Activated CD8-positive, alpha-beta T cell treated with anti-CD3 and anti-CD28 coated beads, Interleukin-2, amount 10 ng/mL, durations not matched to agents 7 days and 5 days (primary cell): ENCODE data around the gene RUVBL2. TPM values are rescaled to one million over a fixed set of nuclear protein-coding genes. Genes with fewer than 3 reads are reported as not detected.

Experiments used
- ATAC-seq: fragments of 150-1000 bp; cut with Tn5 transposase; one replicate; pipeline ENCODE4 v1.10.0; 2021; ENCODE audit warnings: moderate library complexity
- CTCF ChIA-PET: fragments of 350-600 bp; sonication (Branson Sonifier 250); formaldehyde crosslinking; loops from one replicate; lab custom pipeline; 2021; ENCODE audit warnings: antibody characterized with exemption; lab: Charles Lee
- POLR2A ChIA-PET: fragments of 350-600 bp; sonication (Branson Sonifier 250); formaldehyde crosslinking; loops from one replicate; lab custom pipeline; 2021; ENCODE audit warnings: antibody characterized with exemption; lab: Charles Lee
- DNase-seq: peaks from one replicate; pipeline ENCODE4 v3.0.0-alpha.2; 2020
- H3K27ac Mint-ChIP-seq: one replicate; pipeline ENCODE4 v1.8.0; 2021; ENCODE audit warnings: mild to moderate bottlenecking, mixed read lengths
- H3K27me3 Mint-ChIP-seq: one replicate; pipeline ENCODE4 v1.8.0; 2021; ENCODE audit warnings: low read depth, mixed read lengths
- H3K36me3 Mint-ChIP-seq: one replicate; pipeline ENCODE4 v1.8.0; 2021; ENCODE audit warnings: low read depth, mixed read lengths
- H3K4me1 Mint-ChIP-seq: one replicate; pipeline ENCODE4 v1.8.0; 2021; ENCODE audit warnings: low read depth, mixed read lengths
- H3K4me3 Mint-ChIP-seq: one replicate; pipeline ENCODE4 v1.8.0; 2021; ENCODE audit warnings: mild to moderate bottlenecking, mixed read lengths
- H3K9me3 Mint-ChIP-seq: one replicate; pipeline ENCODE4 v1.8.0; 2022; ENCODE audit warnings: mixed read lengths; ENCODE audit not compliant: insufficient read depth
- total RNA-seq, 2 experiments: library from RNA; stranded (reverse); gene quantifications; one replicate each; pipeline ENCODE4 v1.2.3, GENCODE V29; 2021

Gene RUVBL2
- total RNA-seq, 2 experiments from 2014 or later = 105 to 106 TPM

DNA sequence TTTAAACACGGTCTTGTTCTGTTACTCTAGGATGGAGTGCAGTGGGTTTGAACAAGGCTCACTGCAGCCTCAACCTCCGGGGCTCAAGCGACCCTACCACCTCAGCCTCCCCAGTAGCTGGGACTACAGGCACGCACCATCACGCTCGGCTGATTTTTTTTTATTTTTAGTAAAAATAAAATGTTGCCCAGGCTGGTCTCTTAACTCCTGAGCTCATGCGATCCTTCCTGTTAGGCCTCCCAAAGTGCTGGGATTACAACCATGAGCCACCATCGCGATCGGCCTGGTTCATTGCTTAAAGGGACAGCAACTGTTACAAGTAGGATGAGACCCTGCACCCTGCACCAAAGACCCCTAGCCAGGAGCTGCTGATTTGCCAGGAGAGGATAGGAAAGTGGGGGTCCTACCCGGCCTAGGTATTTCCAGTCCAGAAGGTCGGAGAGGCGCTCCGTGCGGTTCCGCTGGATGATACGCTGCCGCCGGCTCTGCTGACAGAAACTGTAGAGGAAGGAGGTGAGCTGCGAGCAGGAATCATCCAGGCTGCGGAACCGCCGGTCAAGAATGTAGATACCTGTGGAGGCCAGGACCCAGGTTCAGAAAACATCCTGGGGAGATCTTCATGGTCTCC, 23.4 kb upstream of the RUVBL2 start:
- no peak for DNase-seq
- H3K4me1 Mint-ChIP-seq = peaks cover 36% of the 10 kb centered on the region
- ChIA-PET CTCF (interaction anchor here (0.6 to 3.4 kb wide), 42 partner anchors 8 to 325 kb away, joined by 3 to 39 read pairs (median 4); partner anchors contain the start of genes BAX, CA11, DHDH and GYS1), POLR2A (interaction anchor here (0.8 to 1.2 kb wide), 7 partner anchors 8 to 171 kb away, joined by 3 to 4 read pairs (median 3); partner anchors contain the start of gene GYS1)
- no peaks in the 10 kb centered on the region for H3K27me3 Mint-ChIP-seq
- H3K9me3 Mint-ChIP-seq = no peaks in the 10 kb centered on the region
- no peak overlapping the region for H3K27ac Mint-ChIP-seq
- ATAC-seq = no peak
- H3K36me3 Mint-ChIP-seq = peaks cover 52% of the 10 kb centered on the region
- H3K4me3 Mint-ChIP-seq = no peak overlapping the region

DNA sequence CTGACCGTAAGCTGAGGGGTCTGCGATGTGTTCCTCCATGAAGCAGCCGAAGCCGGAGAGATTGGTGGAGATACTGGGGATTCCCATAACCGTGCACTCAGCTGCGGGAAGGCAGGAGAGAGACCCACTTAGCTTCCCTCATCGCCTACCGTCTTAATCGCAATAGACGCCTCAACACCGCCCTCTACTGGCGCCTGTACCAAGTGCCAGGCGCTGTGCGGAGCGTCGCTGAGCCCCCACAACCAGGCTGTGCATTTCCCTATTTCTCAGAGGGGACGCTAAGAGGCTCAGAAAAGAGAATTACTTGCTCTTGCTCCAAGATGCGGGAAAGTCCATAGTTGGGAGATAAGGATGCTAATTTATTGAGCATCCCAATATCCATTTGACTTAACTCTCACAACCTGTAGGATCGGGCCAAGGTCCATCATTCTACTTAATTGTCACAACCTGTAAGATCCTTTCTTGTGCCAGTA, 22.7 kb upstream of the RUVBL2 start:
- Mint-ChIP-seq H3K4me1 (peaks cover 31% of the 10 kb centered on the region), H3K27ac (no peak overlapping the region), H3K9me3 (no peaks in the 10 kb centered on the region), H3K36me3 (peaks cover 46% of the 10 kb centered on the region), H3K27me3 (no peaks in the 10 kb centered on the region), H3K4me3 (no peak overlapping the region)
- DNase-seq (peak; percentile 89), ATAC-seq (peak; percentile 68)
- ChIA-PET POLR2A (interaction anchor here (0.8 to 1.2 kb wide), 6 partner anchors 9 to 134 kb away, joined by 3 to 4 read pairs (median 3); partner anchors contain the start of gene GYS1), CTCF (interaction anchor here (0.6 to 3.4 kb wide), 41 partner anchors 9 to 325 kb away, joined by 3 to 39 read pairs (median 4); partner anchors contain the start of genes BAX, CA11, DHDH and GYS1)

DNA sequence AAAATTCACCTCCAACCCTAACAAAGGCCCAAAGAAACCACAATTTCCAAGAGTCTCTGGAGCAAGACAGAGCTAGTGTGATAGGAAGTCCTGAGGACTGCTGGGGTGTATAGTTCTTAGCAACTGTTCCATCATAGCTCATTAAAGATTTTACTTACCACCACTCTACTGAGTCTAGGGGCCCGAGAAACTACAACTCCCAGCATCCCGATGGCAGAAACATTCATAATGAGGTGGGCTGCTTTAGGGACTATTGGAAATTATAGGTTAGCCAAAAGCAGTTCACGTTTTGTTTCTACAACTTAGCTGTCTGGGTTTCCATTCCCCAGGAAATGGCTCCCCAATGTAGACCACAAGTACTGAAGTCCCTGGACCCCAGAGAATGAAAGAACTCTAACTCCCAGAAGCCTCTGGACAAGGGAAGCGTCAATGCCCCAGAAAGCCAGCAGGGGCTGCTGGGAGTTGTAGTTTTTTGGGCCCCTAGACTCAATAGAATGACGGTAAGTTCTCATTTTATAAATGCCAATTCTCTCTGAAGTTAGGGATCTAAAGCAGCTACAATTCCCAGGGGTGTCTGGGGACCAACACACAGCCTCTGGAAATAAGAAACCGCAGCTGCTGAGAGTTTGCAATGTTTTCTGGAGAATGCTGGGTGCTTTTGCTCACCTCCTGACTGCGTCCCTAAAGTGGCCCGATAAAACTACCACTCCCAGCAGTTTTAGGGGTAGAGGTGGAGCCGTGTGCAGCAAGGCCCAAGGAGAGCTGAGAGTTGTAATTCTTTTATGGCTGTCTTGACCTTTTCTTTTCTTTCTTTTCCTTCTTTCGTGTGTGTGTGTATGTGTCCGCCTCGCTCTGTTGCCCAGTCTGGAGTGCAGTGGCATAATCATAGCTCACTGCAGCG, 17.5 kb upstream of the RUVBL2 start:
- Mint-ChIP-seq H3K4me1 (peaks cover 15% of the 10 kb centered on the region), H3K27me3 (no peaks in the 10 kb centered on the region), H3K27ac (no peak overlapping the region), H3K9me3 (no peaks in the 10 kb centered on the region), H3K4me3 (no peak overlapping the region), H3K36me3 (peaks cover 34% of the 10 kb centered on the region)
- DNase-seq (peak; percentile 64), ATAC-seq (peak; percentile 54)
- ChIA-PET POLR2A (interaction anchor here (0.6 to 1.6 kb wide), 5 partner anchors 11 to 177 kb away, joined by 3 to 6 read pairs (median 4); partner anchors contain the start of genes FTL, GYS1, PPP1R15A and RUVBL2), CTCF (interaction anchor here (1.0 to 8.4 kb wide), 7 partner anchors 17 to 199 kb away, joined by 3 to 96 read pairs (median 4); partner anchors contain the start of genes GYS1, NUCB1 and RUVBL2)

DNA sequence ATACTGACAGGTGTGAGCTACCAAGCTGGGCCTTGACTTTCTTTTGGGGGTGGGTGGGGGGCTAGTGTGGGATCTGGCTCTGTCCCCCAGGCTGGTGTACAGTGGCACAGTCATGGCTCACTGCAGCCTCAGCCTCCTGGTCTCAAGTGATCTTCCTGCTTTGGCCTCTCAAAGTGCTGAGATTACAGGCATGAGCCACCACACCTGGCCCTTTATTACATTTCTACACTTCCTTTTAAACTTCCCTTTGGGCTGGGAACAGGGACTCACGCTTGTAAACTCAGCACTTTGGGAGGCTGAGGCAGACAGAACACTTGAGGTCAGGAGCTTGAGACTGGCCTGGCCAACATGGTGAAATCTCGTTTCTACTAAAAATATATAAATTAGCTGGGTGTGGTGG, 16.6 kb upstream of the RUVBL2 start:
- H3K27me3 Mint-ChIP-seq = no peaks in the 10 kb centered on the region
- DNase-seq = no peak
- H3K4me3 Mint-ChIP-seq = no peak overlapping the region
- H3K9me3 Mint-ChIP-seq = no peaks in the 10 kb centered on the region
- ChIA-PET POLR2A (interaction anchor here (0.6 to 1.6 kb wide), 6 partner anchors 11 to 178 kb away, joined by 3 to 6 read pairs (median 4); partner anchors contain the start of genes FTL, GYS1, PPP1R15A and RUVBL2), CTCF (interaction anchor here (1.2 to 8.4 kb wide), 4 partner anchors 16 to 200 kb away, joined by 3 to 96 read pairs (median 4); partner anchors contain the start of genes GYS1, NUCB1 and RUVBL2)
- H3K27ac Mint-ChIP-seq = no peak overlapping the region
- H3K4me1 Mint-ChIP-seq = peaks cover 15% of the 10 kb centered on the region
- no peak for ATAC-seq
- H3K36me3 Mint-ChIP-seq = peaks cover 41% of the 10 kb centered on the region

DNA sequence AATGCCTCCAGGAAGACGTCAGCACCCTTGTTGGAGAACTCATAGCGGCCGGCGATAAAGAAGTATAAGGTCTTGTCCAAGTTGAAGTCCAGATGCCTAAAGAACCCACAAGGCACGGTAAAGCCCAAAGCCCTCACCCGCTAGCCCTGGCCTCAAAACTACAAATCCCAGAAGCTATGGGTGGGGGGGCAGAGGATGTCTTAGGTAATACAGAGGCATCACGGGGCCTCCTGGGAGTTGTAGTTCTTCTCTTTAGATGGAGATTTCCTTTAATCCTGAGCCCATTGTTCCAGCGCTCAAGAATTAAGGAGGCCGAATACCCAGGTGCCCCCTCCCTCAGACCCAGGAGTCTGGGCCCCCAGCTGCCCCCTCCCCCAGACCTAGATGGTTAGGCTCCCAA, 11.4 kb upstream of the RUVBL2 start:
- Mint-ChIP-seq H3K27ac (no peak overlapping the region), H3K27me3 (no peaks in the 10 kb centered on the region), H3K4me3 (no peak overlapping the region), H3K36me3 (peaks cover 41% of the 10 kb centered on the region), H3K4me1 (peaks cover 8% of the 10 kb centered on the region), H3K9me3 (no peaks in the 10 kb centered on the region)
- DNase-seq (no peak), ATAC-seq (no peak)
- ChIA-PET POLR2A (interaction anchor here (1.5 kb wide), 1 partner anchor 11 kb away, joined by 8 read pairs; the partner anchor contains the start of genes GYS1 and RUVBL2), CTCF (interaction anchor here (1.6 to 3.5 kb wide), 2 partner anchors 11 to 15 kb away, joined by 5 to 51 read pairs; partner anchors contain the start of genes GYS1 and RUVBL2)

- H3K36me3 Mint-ChIP-seq = peaks cover 42% of the 10 kb centered on the region
- DNase-seq (no peak), ATAC-seq (no peak)
- no peaks in the 10 kb centered on the region for H3K27me3 Mint-ChIP-seq
- no peak overlapping the region for H3K27ac Mint-ChIP-seq
- H3K4me3 Mint-ChIP-seq = no peak overlapping the region
- peaks cover 10% of the 10 kb centered on the region for H3K4me1 Mint-ChIP-seq
- ChIA-PET POLR2A (no interaction called here), CTCF (no interaction called here)
- H3K9me3 Mint-ChIP-seq = no peaks in the 10 kb centered on the region
Observed at GRCh38 chr19:48985711-48986110, 8.0 kb upstream of the RUVBL2 start.

GRCh38 chr19:48986211-48986610, 7.5 kb upstream of the RUVBL2 start:
- DNase-seq (no peak), ATAC-seq (no peak)
- H3K4me1 Mint-ChIP-seq = peaks cover 15% of the 10 kb centered on the region
- no peak overlapping the region for H3K27ac Mint-ChIP-seq
- peaks cover 46% of the 10 kb centered on the region for H3K36me3 Mint-ChIP-seq
- H3K9me3 Mint-ChIP-seq = no peaks in the 10 kb centered on the region
- no peaks in the 10 kb centered on the region for H3K27me3 Mint-ChIP-seq
- CTCF ChIA-PET = interaction anchor here (0.9 to 1.9 kb wide), 3 partner anchors 13 to 111 kb away, joined by 3 to 13 read pairs (median 11); no protein-coding TSS in a partner anchor
- H3K4me3 Mint-ChIP-seq = no peak overlapping the region
- POLR2A ChIA-PET = interaction anchor here (0.5 kb wide), 1 partner anchor 22 kb away, joined by 4 read pairs; no protein-coding TSS in a partner anchor

DNA sequence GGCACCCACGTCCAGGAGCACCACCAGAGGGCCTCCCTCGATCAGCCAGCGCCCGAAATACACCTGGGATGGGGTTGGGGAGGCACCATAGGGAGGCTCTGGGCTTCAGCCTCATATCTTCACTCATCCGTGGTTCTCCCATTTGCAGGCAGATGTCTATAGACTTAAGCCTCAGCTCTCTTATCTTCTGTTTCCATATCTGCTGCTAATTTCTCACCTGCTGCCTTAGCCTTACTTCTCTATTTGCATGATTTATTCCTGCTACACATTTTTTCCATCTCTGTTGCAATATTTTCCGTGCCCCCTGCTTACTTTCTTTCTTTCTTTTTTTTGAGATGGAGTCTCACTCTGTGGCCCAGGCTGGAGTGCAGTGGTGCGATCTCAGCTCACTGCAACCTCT, 6.4 kb upstream of the RUVBL2 start:
- Mint-ChIP-seq H3K27ac (peak overlapping the region; percentile 6), H3K27me3 (no peaks in the 10 kb centered on the region), H3K4me3 (no peak overlapping the region), H3K4me1 (peaks cover 25% of the 10 kb centered on the region), H3K36me3 (peaks cover 37% of the 10 kb centered on the region), H3K9me3 (no peaks in the 10 kb centered on the region)
- ChIA-PET CTCF (interaction anchor here (1.8 to 1.9 kb wide), 2 partner anchors 12 to 17 kb away, joined by 11 to 13 read pairs; no protein-coding TSS in a partner anchor), POLR2A (interaction anchor here (0.7 kb wide), 1 partner anchor 115 kb away, joined by 3 read pairs; the partner anchor contains the start of gene PPP1R15A)
- DNase-seq = no peak
- no peak for ATAC-seq

GRCh38 chr19:48988286-48988685, 5.4 kb upstream of the RUVBL2 start:
- Mint-ChIP-seq H3K27me3 (no peaks in the 10 kb centered on the region), H3K36me3 (peaks cover 32% of the 10 kb centered on the region), H3K4me1 (peaks cover 27% of the 10 kb centered on the region), H3K9me3 (no peaks in the 10 kb centered on the region), H3K27ac (peak overlapping the region; percentile 26), H3K4me3 (no peak overlapping the region)
- ChIA-PET CTCF (interaction anchor here (1.9 kb wide), 1 partner anchor 11 kb away, joined by 13 read pairs; no protein-coding TSS in a partner anchor), POLR2A (no interaction called here)
- ATAC-seq = no peak
- no peak for DNase-seq

DNA sequence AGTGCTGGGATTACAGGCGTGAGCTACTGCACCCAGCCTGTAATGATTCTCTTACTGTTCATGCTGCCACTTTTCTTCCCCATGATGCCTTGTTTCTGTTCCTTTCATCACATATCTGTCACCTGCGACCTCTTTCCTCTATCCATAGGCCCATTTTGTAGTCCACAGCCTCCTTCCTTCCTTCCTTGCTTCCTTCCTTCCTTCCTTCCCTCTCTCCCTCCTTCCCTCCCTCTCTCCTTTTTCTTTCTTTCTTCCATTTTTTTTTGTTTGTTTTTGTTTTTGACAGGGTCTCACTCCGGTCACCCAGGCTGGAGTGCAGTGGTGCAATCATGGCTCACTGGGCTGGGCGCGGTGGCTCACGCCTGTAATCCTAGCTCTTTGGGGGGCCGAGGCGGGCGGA, 4.8 kb upstream of the RUVBL2 start:
- H3K36me3 Mint-ChIP-seq = peaks cover 31% of the 10 kb centered on the region
- no peaks in the 10 kb centered on the region for H3K9me3 Mint-ChIP-seq
- H3K27ac Mint-ChIP-seq = no peak overlapping the region
- no peaks in the 10 kb centered on the region for H3K27me3 Mint-ChIP-seq
- peaks cover 29% of the 10 kb centered on the region for H3K4me1 Mint-ChIP-seq
- DNase-seq (no peak), ATAC-seq (no peak)
- no peak overlapping the region for H3K4me3 Mint-ChIP-seq
- ChIA-PET POLR2A (no interaction called here), CTCF (interaction anchor here (1.3 to 2.9 kb wide), 2 partner anchors 11 to 18 kb away, joined by 3 to 10 read pairs; no protein-coding TSS in a partner anchor)
